CD4-positive, CD25-positive, alpha-beta regulatory T cell (primary cell): ENCODE results near the gene MIA. TPM values are rescaled to one million over a fixed set of nuclear protein-coding genes. Genes with fewer than 3 reads are reported as not detected.
A peak's percentile ranks its signal among the peaks of the same experiment; 100 is the strongest.
"Not testable (repeated sequence)": the region's sequence is repeated elsewhere in the genome, so short reads cannot be mapped to it uniquely, and the experiment has no call there.

Source experiments
- ATAC-seq, 2 donors: fragments of 150-1000 bp; cut with Tn5 transposase; one replicate each; pipeline ENCODE4 v1.10.0; 2021; ENCODE audit warnings: low read depth in 2 of 2, moderate number of reproducible peaks in 2 of 2, moderate library complexity in 1 of 2
- DNase-seq, 3 donors: peaks; one replicate each; pipeline versions ENCODE4 v3.0.0 to v3.0.0-alpha.2; 2012 to 2022; ENCODE audit warnings: mixed read lengths in 1 of 3
- H3K27ac ChIP-seq: one replicate; pipeline ENCODE4 v1.7.0; 2013; ENCODE audit warnings: mild to moderate bottlenecking, low read length; ENCODE audit not compliant: insufficient read depth, poor library complexity, severe bottlenecking
- H3K27me3 ChIP-seq: one replicate; pipeline ENCODE4 v1.7.0; 2013; ENCODE audit warnings: low read length; ENCODE audit not compliant: control insufficient read depth, insufficient read depth
- H3K36me3 ChIP-seq: one replicate; pipeline ENCODE4 v1.7.0; 2013; ENCODE audit warnings: mild to moderate bottlenecking, low read length, moderate library complexity; ENCODE audit not compliant: control insufficient read depth, insufficient read depth
- H3K4me1 ChIP-seq: 2 replicates; pipeline ENCODE4 v1.7.0; 2013; ENCODE audit warnings: mild to moderate bottlenecking, low read length; ENCODE audit not compliant: insufficient read depth, control insufficient read depth, poor library complexity, severe bottlenecking
- H3K4me3 ChIP-seq: one replicate; pipeline ENCODE4 v1.7.0; 2013; ENCODE audit warnings: low read depth, mild to moderate bottlenecking, low read length, moderate library complexity
- H3K9me3 ChIP-seq, 2 experiments: 1 replicate in 1 of 2; 2 replicates in 1 of 2; pipeline ENCODE4 v1.7.0; 2013; ENCODE audit warnings: low read length in 2 of 2, mild to moderate bottlenecking in 1 of 2, moderate library complexity in 1 of 2; ENCODE audit not compliant: control insufficient read depth in 2 of 2
- H3K27ac Mint-ChIP-seq, 3 donors: one replicate each; pipeline ENCODE4 v1.8.0; 2020 to 2022; ENCODE audit warnings: mild to moderate bottlenecking in 3 of 3, mixed read lengths in 3 of 3, moderate library complexity in 2 of 3
- H3K27me3 Mint-ChIP-seq: one replicate; pipeline ENCODE4 v1.8.0; 2022; ENCODE audit warnings: mild to moderate bottlenecking, mixed read lengths
- H3K36me3 Mint-ChIP-seq: one replicate; pipeline ENCODE4 v1.8.0; 2020; ENCODE audit warnings: mixed read lengths
- H3K4me1 Mint-ChIP-seq, 4 donors: one replicate each; pipeline ENCODE4 v1.8.0; 2020 to 2022; ENCODE audit warnings: mixed read lengths in 4 of 4, mild to moderate bottlenecking in 1 of 4
- H3K4me3 Mint-ChIP-seq, 4 donors: one replicate each; pipeline ENCODE4 v1.8.0; 2020 to 2022; ENCODE audit warnings: mild to moderate bottlenecking in 4 of 4, mixed read lengths in 4 of 4, moderate library complexity in 3 of 4
- H3K9me3 Mint-ChIP-seq, 7 donors: one replicate each; pipeline ENCODE4 v1.8.0; 2020 to 2022; ENCODE audit warnings: mixed read lengths in 7 of 7, mild to moderate bottlenecking in 3 of 7, moderate library complexity in 2 of 7
- polyA plus RNA-seq, 4 donors: library from polyadenylated mRNA; unstranded; fragments of 300-500 nt; fragmentation: Illumina TruSeq; gene quantifications; one replicate each; pipeline ENCODE4 v1.2.3, GENCODE V29; 2021
- total RNA-seq: library from RNA; stranded (reverse); gene quantifications from one replicate; pipeline ENCODE4 v1.2.3, GENCODE V29; 2022

Gene MIA
- total and polyA plus RNA-seq, 5 donors from 2014 or later, result not detected

DNA sequence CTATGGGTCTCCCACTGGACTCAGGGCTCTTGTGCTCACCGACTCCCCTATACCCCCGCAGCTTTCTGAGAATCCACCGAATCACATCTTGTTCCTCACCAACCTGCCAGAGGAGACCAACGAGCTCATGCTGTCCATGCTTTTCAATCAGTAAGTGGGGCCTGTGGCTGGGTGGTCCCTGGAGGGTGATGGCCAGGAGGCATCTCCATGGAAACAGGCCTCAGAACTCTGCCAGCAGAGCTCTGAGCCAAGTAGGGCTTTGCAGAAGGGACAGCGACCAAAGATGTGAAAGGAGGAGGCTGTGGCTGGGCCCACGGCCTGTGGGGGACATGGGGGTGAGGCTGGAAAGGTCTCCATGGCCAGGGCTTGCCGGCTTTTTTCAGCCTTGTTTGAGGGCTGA lies 11.8 kb upstream of the MIA start:
- peak overlapping the region in 1 of 3 donors; percentile 42 for H3K27ac Mint-ChIP-seq

GRCh38 chr19:40763963-40764362 lies 11.4 kb upstream of the MIA start:
- no peak for DNase-seq
- H3K27ac ChIP-seq, result no peak overlapping the region
- H3K27ac Mint-ChIP-seq, result peak overlapping the region in 1 of 3 donors; percentile 42
- peaks cover 41% of the 10 kb centered on the region for H3K36me3 Mint-ChIP-seq
- ATAC-seq, result no peak
- H3K36me3 ChIP-seq, result peaks cover 76% of the 10 kb centered on the region
- H3K4me1 ChIP-seq, result no peaks in the 10 kb centered on the region
- H3K4me3 Mint-ChIP-seq, result no peak overlapping the region
- peaks cover 2 to 20% (median 5%) of the 10 kb centered on the region in 4 donors for H3K4me1 Mint-ChIP-seq
- H3K27me3 Mint-ChIP-seq, result no peaks in the 10 kb centered on the region
- H3K4me3 ChIP-seq, result no peak overlapping the region
- H3K9me3 ChIP-seq, result no peaks in the 10 kb centered on the region
- H3K27me3 ChIP-seq, result no peaks in the 10 kb centered on the region
- H3K9me3 Mint-ChIP-seq, result no peaks in the 10 kb centered on the region

More for the DNA sequence above, 11.8 kb upstream of the MIA start:
- Histone ChIP-seq H3K27me3 (no peaks in the 10 kb centered on the region), H3K27ac (no peak overlapping the region), H3K36me3 (peaks cover 78% of the 10 kb centered on the region), H3K9me3 (no peaks in the 10 kb centered on the region), H3K4me1 (no peaks in the 10 kb centered on the region), H3K4me3 (no peak overlapping the region)
- H3K4me1 Mint-ChIP-seq, result peaks cover 2 to 20% (median 5%) of the 10 kb centered on the region in 4 donors
- DNase-seq (no peak), ATAC-seq (no peak)
- H3K27me3 Mint-ChIP-seq, result no peaks in the 10 kb centered on the region
- H3K36me3 Mint-ChIP-seq, result peaks cover 41% of the 10 kb centered on the region
- H3K4me3 Mint-ChIP-seq, result no peak overlapping the region
- no peaks in the 10 kb centered on the region for H3K9me3 Mint-ChIP-seq

GRCh38 chr19:40766385-40766784 lies 8.9 kb upstream of the MIA start:
- DNase-seq, result not testable (repeated sequence)
- peaks cover 52% of the 10 kb centered on the region for H3K36me3 ChIP-seq

DNA sequence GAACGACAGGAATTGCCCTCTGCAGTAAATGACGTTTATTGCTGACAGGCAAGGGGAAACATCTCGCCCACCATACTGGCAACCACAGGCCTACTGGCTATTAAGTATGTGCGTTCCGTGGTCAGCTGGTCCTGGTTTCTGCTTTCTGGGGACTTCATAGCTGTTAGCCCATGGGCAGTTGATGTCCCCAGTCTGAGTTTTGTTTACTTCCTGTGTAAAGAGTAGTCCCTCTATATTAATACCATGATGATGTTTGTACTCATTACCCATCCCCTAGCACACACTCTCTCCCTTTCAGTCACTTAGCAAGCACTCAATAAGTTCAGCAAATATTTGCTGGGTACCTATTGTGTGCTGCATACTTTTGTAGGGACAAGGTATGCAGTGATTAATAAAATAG lies 6.5 kb upstream of the MIA start:
- peak overlapping the region in 1 of 4 donors; percentile 32 for H3K4me3 Mint-ChIP-seq
- Histone ChIP-seq H3K27ac (no peak overlapping the region), H3K36me3 (peaks cover 27% of the 10 kb centered on the region), H3K27me3 (no peaks in the 10 kb centered on the region), H3K4me1 (no peaks in the 10 kb centered on the region), H3K4me3 (no peak overlapping the region), H3K9me3 (no peaks in the 10 kb centered on the region)
- DNase-seq (no peak), ATAC-seq (no peak)
- peaks cover 19% of the 10 kb centered on the region for H3K36me3 Mint-ChIP-seq
- H3K9me3 Mint-ChIP-seq, result peaks cover 0 to 3% (median 0%) of the 10 kb centered on the region in 7 donors
- no peaks in the 10 kb centered on the region for H3K27me3 Mint-ChIP-seq
- peaks cover 5 to 17% (median 7%) of the 10 kb centered on the region in 4 donors for H3K4me1 Mint-ChIP-seq
- H3K27ac Mint-ChIP-seq, result no peak overlapping the region

More at GRCh38 chr19:40766385-40766784, 8.9 kb upstream of the MIA start:
- peaks cover 5 to 22% (median 7%) of the 10 kb centered on the region in 4 donors for H3K4me1 Mint-ChIP-seq
- not testable (repeated sequence) for H3K27ac ChIP-seq, ATAC-seq, H3K4me1 ChIP-seq, H3K4me3 ChIP-seq, H3K4me3 Mint-ChIP-seq, H3K27me3 Mint-ChIP-seq, H3K27me3 ChIP-seq, H3K27ac Mint-ChIP-seq, H3K9me3 Mint-ChIP-seq, H3K9me3 ChIP-seq
- peaks cover 37% of the 10 kb centered on the region for H3K36me3 Mint-ChIP-seq

GRCh38 chr19:40771101-40771862 lies 4.0 kb upstream of the MIA start:
- H3K4me3 ChIP-seq, H3K9me3 ChIP-seq, H3K9me3 Mint-ChIP-seq, H3K27me3 ChIP-seq, H3K27ac ChIP-seq, H3K27me3 Mint-ChIP-seq, H3K4me1 ChIP-seq, H3K36me3 ChIP-seq: not testable (repeated sequence)
- H3K36me3 Mint-ChIP-seq, result peaks cover 10% of the 10 kb centered on the region
- H3K27ac Mint-ChIP-seq, result peak overlapping the region; percentile 12 to 67 (median 60)
- DNase-seq (peak in 2 of 3 donors; percentile 44 to 60), ATAC-seq (peak in 1 of 2 donors; percentile 25)
- H3K4me3 Mint-ChIP-seq, result peak overlapping the region in 1 of 4 donors; percentile 67
- H3K4me1 Mint-ChIP-seq, result peaks cover 5 to 11% (median 7%) of the 10 kb centered on the region in 4 donors

DNA sequence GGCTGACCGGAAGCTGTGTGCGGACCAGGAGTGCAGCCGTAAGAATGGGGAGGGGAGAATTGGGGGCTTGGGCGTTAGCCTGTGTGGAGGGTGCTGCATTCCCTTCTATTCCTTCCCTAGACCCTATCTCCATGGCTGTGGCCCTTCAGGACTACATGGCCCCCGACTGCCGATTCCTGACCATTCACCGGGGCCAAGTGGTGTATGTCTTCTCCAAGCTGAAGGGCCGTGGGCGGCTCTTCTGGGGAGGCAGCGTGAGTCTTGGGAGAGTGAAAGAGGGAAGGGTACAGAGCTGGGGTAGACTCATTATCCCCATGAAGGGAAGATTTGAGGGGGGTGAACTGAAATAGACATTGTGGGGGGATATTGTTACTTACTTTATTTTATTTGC lies 306 bp downstream of the MIA start:
- peaks cover 0 to 3% (median 0%) of the 10 kb centered on the region in 7 donors for H3K9me3 Mint-ChIP-seq
- H3K36me3 Mint-ChIP-seq, result peaks cover 8% of the 10 kb centered on the region
- H3K4me3 Mint-ChIP-seq, result peak overlapping the region in 1 of 4 donors; percentile 78
- DNase-seq, result no peak
- Histone ChIP-seq H3K27ac (no peak overlapping the region), H3K36me3 (no peaks in the 10 kb centered on the region), H3K4me3 (no peak overlapping the region), H3K9me3 (no peaks in the 10 kb centered on the region), H3K27me3 (no peaks in the 10 kb centered on the region), H3K4me1 (peaks cover 22% of the 10 kb centered on the region)
- peaks cover 8% of the 10 kb centered on the region for H3K27me3 Mint-ChIP-seq
- ATAC-seq, result no peak
- H3K4me1 Mint-ChIP-seq, result peaks cover 6 to 43% (median 24%) of the 10 kb centered on the region in 4 donors
- H3K27ac Mint-ChIP-seq, result peak overlapping the region in 1 of 3 donors; percentile 41

DNA sequence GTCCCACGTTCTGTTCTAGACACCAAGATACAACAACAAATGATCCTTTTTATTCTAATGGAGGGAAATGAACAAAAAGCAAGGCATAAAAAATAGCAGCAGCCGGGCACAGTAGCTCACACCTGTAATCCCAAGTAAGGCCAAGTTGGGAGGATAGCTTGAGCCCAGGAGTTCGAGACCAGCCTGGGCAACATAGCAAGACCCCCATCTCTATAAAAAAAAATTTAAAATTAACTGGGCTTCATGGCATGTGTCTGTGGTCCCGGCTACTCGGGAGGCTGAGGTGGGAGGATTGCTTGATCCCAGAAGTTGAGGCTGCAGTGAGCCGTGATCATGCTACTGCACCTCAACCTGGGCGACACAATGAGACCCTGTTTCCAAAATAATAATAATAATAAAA lies 1.0 kb downstream of the MIA start:
- H3K9me3 ChIP-seq, result no peaks in the 10 kb centered on the region
- peaks cover under 1 to 40% (median 19%) of the 10 kb centered on the region in 4 donors for H3K4me1 Mint-ChIP-seq
- DNase-seq (no peak), ATAC-seq (no peak)
- H3K36me3 ChIP-seq, result peaks cover under 1% of the 10 kb centered on the region
- H3K4me3 Mint-ChIP-seq, result peak overlapping the region in 3 of 4 donors; percentile 22 to 98 (median 79)
- H3K27ac Mint-ChIP-seq, result peak overlapping the region; percentile 69 to 98 (median 97)
- H3K4me1 ChIP-seq, result peaks cover 22% of the 10 kb centered on the region
- H3K27me3 ChIP-seq, result no peaks in the 10 kb centered on the region
- no peaks in the 10 kb centered on the region for H3K9me3 Mint-ChIP-seq
- no peak overlapping the region for H3K27ac ChIP-seq
- peaks cover 6% of the 10 kb centered on the region for H3K36me3 Mint-ChIP-seq
- no peak overlapping the region for H3K4me3 ChIP-seq
- H3K27me3 Mint-ChIP-seq, result peaks cover 8% of the 10 kb centered on the region
